ENCODE results near the gene RPL19.

DNA sequence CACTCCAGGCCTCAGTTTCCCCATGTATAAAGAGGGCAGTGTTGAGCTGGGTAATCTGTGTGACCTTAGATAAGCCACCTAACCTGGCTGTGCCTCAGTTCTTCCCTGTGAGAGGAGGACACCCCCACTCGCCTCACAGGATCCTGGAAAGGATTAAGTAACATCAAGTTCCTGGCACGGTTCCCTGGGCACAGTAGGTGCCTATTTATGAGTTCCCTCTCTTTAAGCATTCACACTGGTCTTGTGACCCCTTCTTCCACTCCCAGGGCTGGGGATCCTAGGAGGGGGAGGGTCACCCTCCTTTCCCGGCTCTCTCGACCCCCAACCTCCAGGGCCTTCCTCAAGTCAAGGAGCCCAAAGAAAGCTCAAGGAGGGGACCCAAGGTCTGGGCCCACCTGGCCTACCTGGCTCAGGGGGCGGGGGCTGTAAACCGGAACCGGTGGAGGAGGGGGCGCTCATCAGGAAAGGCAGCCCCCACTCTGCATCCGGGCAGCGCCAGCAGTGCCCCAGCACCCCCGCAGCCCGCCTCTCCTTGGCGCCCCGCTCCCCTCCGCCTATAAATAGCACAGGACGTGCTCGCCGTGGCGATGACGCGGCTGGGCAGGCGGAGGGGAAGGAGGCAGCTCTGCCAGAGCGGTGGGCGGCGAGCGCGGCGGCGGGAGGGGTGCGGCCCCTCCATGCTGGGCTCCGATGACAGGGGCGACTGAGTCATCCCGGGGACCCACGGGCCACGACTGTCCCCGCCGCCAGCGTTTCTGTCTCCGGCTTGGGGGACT is 9.4 kb downstream of the RPL19 start:
- TF ChIP-seq EZH2 (IDR thresholded peaks at IDR 0.05; ENCODE audit: insufficient read depth, poor library complexity, severe bottlenecking) (no peak), EZH2phosphoT487 (IDR thresholded peaks at IDR 0.05; ENCODE audit: insufficient read depth, low read depth) (no peak)

All from GM23248 (cell line).